Glutamatergic neuron (in vitro differentiated cells): ENCODE results near the gene COL20A1. TPM values are rescaled to one million over a fixed set of nuclear protein-coding genes. Genes with fewer than 3 reads are reported as not detected.

Experiments used
- DNase-seq: peaks from one replicate; pipeline ENCODE4 v3.0.0; 2022
- H3K27ac Mint-ChIP-seq: one replicate; pipeline ENCODE4 v1.8.0; 2020; ENCODE audit warnings: mild to moderate bottlenecking, mixed read lengths, inconsistent platforms; ENCODE audit not compliant: unreplicated experiment
- H3K27me3 Mint-ChIP-seq: one replicate; pipeline ENCODE4 v1.8.0; 2020; ENCODE audit warnings: mild to moderate bottlenecking, moderate library complexity, mixed read lengths, inconsistent platforms; ENCODE audit not compliant: unreplicated experiment
- H3K36me3 Mint-ChIP-seq: one replicate; pipeline ENCODE4 v1.8.0; 2020; ENCODE audit warnings: mild to moderate bottlenecking, mixed read lengths, inconsistent platforms; ENCODE audit not compliant: unreplicated experiment
- H3K4me1 Mint-ChIP-seq: one replicate; pipeline ENCODE4 v1.8.0; 2020; ENCODE audit warnings: mild to moderate bottlenecking, low read depth, mixed read lengths, inconsistent platforms; ENCODE audit not compliant: unreplicated experiment
- H3K4me3 Mint-ChIP-seq: one replicate; pipeline ENCODE4 v1.8.0; 2020; ENCODE audit warnings: mild to moderate bottlenecking, mixed read lengths, inconsistent platforms; ENCODE audit not compliant: unreplicated experiment
- H3K9me3 Mint-ChIP-seq: one replicate; pipeline ENCODE4 v1.8.0; 2020; ENCODE audit warnings: mild to moderate bottlenecking, moderate library complexity, mixed read lengths, inconsistent platforms; ENCODE audit not compliant: unreplicated experiment
- total RNA-seq: library from RNA; stranded (reverse); fragmentation: NEBNext Ultra II Directional; extraction: Animal tissue kit (Norgen Biotek cat#: 25700); gene quantifications from one replicate; pipeline ENCODE4 v1.2.1, GENCODE V29; 2021; ENCODE audit not compliant: unreplicated experiment
- TF ChIP-seq, protein P1 (sequence below): fragments of 200-600 bp; sonication (generic); IDR thresholded peaks from one replicate; pipeline ENCODE4 v1.5.0; 2021; ENCODE audit not compliant: partially characterized antibody, unreplicated experiment

Gene COL20A1
- total RNA-seq, 1 donor from 2014 or later, result 2.1 TPM

DNA sequence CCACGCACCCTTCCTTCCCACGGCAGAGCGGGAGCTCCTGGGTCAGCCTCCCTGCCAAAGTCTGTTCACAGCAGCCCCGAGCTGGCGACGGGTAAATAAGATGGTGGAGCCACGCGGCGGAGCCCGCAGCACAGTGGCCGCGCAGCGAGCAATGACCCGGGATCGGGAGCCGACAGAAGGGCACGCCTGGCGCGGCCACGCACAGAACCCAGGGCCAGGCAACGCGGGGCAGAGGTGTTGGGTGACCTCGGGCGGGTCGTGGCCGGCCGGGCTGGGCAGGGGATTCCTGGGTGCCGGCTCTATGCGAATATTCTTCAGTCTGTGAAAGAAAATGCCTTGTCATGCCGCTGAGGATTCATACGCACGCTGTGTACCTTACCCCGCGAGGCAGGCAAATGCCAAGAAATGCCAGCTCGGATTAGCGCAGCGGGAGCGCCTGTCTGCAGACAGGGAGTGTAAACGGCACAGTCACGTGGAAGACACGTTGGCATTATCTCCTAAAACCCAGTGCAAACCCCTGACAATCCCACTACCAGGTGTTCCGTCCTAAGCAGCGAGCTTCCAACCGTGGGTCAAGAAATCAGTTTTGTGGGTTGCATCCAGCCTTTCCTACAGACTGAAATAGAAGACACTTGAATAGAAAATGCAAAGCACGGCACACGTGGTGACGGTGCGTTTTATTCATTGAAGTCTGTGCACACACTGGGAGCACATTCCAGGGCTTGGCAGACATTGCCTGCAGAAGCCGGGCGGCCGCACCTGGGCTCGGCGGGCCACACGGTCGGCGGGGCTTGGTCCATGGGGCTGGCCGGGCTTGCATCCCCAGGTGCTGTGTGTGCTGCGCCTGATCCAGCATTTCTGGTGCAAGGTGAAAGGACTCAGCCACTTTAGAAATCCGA, 49.8 kb downstream of the COL20A1 start:
- Mint-ChIP-seq H3K9me3 (peaks cover 7% of the 10 kb centered on the region), H3K4me1 (peaks cover 7% of the 10 kb centered on the region), H3K27me3 (peaks cover 5% of the 10 kb centered on the region), H3K36me3 (peaks cover 32% of the 10 kb centered on the region), H3K27ac (no peak overlapping the region), H3K4me3 (no peak overlapping the region)
- TF ChIP-seq, protein P1, sequence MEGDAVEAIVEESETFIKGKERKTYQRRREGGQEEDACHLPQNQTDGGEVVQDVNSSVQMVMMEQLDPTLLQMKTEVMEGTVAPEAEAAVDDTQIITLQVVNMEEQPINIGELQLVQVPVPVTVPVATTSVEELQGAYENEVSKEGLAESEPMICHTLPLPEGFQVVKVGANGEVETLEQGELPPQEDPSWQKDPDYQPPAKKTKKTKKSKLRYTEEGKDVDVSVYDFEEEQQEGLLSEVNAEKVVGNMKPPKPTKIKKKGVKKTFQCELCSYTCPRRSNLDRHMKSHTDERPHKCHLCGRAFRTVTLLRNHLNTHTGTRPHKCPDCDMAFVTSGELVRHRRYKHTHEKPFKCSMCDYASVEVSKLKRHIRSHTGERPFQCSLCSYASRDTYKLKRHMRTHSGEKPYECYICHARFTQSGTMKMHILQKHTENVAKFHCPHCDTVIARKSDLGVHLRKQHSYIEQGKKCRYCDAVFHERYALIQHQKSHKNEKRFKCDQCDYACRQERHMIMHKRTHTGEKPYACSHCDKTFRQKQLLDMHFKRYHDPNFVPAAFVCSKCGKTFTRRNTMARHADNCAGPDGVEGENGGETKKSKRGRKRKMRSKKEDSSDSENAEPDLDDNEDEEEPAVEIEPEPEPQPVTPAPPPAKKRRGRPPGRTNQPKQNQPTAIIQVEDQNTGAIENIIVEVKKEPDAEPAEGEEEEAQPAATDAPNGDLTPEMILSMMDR, result no peak
- no peak for DNase-seq

DNA sequence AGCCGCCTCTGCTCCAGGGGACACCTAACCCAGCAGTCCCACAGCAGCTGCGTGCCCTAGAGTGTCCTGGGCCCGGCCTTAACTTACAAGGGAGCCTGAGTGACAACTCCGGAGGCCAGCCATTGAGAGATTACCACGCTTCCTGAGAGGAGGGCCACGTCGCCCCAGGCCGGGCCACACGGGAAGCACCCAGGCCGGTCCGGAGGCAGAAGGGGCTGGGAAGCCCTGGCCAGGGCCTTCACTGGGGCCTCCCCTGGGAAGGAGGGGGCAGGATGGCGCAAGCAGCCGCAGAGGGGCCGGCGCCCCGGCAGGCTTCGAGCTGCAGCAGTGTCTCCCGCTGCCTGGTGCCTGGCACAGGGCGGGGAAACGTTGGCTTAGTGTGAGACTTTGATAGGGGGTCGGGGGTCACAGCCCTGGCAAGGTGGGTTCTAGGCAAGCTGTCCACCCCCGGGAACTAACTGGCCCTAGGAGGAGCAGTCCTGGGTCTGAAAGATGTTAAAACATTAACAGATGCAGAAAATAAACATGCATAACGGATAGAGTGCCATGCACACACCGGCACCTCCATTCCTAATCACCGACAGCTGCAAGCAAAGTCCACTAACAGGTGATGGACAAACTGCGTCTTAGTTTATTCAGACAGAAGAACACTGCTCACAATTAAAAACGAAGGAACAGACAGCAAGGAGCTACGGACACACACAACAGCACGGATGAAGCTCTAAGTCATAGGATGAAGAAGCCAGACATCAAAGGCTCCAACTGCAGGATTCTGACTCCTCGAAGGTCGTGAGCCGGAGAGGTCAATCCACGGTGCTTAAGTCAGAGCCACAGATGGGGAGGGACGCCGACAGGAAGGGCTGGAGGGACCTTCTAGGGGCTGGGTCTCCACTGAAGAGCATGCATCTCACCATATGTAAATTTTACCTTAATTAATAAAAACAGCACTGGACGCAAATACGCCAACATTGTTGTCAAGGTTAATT, 50.8 kb downstream of the COL20A1 start:
- DNase-seq, result no peak
- TF ChIP-seq, protein P1, result no peak
- peaks cover 3% of the 10 kb centered on the region for H3K4me1 Mint-ChIP-seq
- peaks cover 10% of the 10 kb centered on the region for H3K9me3 Mint-ChIP-seq
- peaks cover 32% of the 10 kb centered on the region for H3K36me3 Mint-ChIP-seq
- peak overlapping the region; percentile 11 for H3K4me3 Mint-ChIP-seq
- H3K27me3 Mint-ChIP-seq, result peaks cover 5% of the 10 kb centered on the region
- peak overlapping the region; percentile 75 for H3K27ac Mint-ChIP-seq

DNA sequence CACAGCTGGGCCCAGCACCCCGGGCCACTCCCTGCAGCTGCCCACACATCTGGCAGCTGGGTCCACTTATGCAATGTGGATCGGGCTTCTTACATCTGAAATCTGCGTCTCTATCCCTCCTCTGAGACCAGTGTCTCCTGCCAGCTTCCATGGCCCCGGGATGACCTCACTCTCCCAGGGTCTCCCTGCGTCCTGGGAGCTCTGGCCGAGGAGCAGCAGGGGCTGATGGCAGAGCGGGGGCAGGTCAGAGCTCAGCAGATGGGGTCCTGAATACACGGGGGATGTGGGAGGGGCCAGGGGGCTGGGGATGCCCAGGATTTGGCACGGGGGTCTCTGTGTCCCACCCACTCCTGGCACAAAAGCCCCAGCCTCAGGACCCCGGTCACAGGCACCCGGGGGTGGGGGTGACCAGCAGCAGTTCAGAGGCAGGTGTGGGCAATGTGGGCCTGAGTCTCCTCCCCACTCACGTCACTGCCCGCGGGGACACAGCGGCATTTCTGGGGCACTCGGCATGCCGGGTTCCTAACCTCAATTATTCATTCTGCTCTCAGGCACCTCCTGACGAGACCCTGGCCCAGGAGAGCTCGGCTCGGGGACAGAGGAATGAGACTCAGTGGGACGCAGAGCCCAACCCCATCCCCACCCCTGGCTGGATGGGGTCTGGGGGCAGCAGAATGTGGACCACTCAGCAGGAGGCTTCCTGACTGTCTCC, 51.8 kb downstream of the COL20A1 start:
- DNase-seq, result peak; percentile 76
- no peak overlapping the region for H3K4me3 Mint-ChIP-seq

DNA sequence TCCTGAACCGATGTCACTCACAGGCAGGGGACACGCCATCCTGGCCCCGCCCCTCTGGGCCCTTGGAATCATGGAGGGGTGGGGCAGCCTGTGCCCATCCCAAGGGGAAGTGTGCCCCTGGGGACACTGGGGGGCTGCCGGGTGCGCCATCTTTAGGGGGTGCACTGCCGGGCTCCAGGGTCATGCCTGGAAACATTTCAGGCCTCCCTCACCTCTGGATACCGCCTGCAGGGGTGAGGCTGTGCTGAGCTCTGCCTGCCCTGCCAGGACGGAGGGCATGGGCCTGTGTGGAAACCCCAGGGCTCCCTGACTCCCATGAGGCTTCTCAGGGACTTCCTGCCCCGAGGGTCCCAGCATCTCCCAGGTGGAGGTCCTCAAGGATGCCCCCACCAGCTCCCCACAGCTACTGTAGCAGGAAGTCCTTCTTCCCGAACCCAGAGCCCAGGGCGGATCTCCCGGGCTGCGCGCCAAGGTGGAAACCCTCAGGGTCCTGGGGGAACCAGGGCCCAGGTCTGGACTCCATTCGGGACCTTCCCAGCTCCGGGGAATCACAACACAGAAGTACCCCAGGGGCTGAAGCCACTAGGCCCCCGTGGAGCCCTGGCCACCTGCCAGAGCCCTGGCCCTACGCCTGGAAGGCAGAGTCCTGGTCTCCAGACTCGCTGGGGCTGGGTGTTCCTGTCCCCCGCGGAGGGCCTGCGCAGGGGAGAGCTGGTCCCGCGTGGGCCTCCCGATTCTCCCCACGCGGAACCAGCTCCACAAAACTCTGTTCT, 52.5 kb downstream of the COL20A1 start:
- H3K36me3 Mint-ChIP-seq, result peaks cover 23% of the 10 kb centered on the region
- H3K4me1 Mint-ChIP-seq, result peaks cover 3% of the 10 kb centered on the region
- TF ChIP-seq, protein P1, result no peak
- DNase-seq, result no peak
- no peak overlapping the region for H3K27ac Mint-ChIP-seq
- H3K4me3 Mint-ChIP-seq, result no peak overlapping the region
- peaks cover 11% of the 10 kb centered on the region for H3K27me3 Mint-ChIP-seq
- H3K9me3 Mint-ChIP-seq, result peaks cover 15% of the 10 kb centered on the region

More for the DNA sequence above, 51.8 kb downstream of the COL20A1 start:
- Mint-ChIP-seq H3K36me3 (peaks cover 22% of the 10 kb centered on the region), H3K9me3 (peaks cover 10% of the 10 kb centered on the region), H3K27ac (no peak overlapping the region), H3K4me1 (peaks cover 3% of the 10 kb centered on the region), H3K27me3 (peaks cover 5% of the 10 kb centered on the region)
- TF ChIP-seq, protein P1, result no peak
